Measurements from ENCODE around the gene GLRA1.

GLRA1 gene

DNA sequence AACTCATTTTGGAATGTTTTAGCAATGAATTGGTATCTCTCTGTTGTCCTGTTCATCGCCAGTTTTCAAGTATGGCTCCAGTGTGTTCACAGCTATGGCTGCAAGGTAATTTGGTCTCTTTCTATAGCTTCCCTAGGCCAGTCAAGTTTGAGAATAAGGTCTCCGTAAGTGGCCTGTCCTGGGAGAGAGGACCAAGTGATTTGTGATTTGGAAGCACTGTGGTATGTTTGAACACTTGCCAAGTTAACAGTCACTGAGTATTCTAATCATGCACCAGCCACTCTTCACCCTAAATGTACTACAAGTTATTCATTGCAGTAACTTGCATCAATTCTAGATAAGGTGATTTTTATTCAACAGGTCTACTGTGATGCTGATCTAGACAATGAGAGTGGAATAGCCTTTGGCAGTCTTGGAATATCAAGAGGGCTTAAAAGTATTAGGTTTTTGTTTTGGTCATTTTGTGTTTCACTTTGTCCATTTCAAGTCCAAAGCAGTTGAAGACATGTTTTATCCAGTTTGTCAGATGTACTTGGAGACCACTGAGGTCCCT is 111.8 kb downstream of the GLRA1 start:
- TF ChIP-seq, protein P1, sequence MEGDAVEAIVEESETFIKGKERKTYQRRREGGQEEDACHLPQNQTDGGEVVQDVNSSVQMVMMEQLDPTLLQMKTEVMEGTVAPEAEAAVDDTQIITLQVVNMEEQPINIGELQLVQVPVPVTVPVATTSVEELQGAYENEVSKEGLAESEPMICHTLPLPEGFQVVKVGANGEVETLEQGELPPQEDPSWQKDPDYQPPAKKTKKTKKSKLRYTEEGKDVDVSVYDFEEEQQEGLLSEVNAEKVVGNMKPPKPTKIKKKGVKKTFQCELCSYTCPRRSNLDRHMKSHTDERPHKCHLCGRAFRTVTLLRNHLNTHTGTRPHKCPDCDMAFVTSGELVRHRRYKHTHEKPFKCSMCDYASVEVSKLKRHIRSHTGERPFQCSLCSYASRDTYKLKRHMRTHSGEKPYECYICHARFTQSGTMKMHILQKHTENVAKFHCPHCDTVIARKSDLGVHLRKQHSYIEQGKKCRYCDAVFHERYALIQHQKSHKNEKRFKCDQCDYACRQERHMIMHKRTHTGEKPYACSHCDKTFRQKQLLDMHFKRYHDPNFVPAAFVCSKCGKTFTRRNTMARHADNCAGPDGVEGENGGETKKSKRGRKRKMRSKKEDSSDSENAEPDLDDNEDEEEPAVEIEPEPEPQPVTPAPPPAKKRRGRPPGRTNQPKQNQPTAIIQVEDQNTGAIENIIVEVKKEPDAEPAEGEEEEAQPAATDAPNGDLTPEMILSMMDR (IDR thresholded peaks at IDR 0.05; ENCODE audit: low read depth, low read length): no peak
- no peak for DNase-seq
- peaks cover 55% of the 10 kb centered on the region for H3K36me3 ChIP-seq

DNA sequence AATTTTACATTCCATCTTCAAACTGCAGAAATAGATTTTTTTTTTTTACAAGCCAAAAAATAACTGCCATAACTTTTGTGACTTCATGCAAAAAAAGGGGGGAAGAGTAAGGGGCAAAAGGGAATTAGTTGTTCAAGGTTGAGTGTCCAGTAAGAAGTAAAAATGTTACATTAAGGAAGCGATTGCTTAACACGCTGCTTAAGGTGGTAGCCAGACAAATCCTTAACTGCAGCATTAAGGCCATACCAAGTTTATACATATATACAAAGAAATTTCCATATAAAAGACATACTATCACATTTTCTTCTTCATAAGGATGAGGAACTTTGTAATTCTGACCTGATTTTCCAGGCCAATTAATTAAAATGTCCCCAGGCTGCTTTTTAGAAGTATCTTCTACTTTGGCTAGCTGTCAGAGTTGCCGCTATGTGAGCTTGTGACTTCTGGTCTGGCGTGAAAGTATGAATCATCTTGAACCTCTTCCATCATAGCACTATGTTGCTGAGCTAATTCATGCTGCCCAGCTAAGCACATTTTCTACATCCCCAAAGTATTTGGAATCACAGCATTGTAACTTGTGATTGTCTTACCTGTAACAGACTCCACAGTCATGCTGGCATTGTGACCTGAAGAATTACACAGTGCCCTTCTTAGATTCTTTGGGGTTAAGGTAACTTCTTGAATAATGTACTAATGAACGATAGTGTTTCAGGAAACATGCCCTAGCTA is 112.9 kb downstream of the GLRA1 start:
- H3K36me3 ChIP-seq: peaks cover 64% of the 10 kb centered on the region
- no peaks in the 10 kb centered on the region for H3K27me3 ChIP-seq (ENCODE audit: insufficient read depth, low read depth, severe bottlenecking)
- H3K4me3 ChIP-seq (ENCODE audit: low read depth, low read length): no peak overlapping the region
- no peaks in the 10 kb centered on the region for H3K9me3 ChIP-seq (ENCODE audit: severe bottlenecking)
- no peak for DNase-seq
- TF ChIP-seq, protein P1 (IDR thresholded peaks at IDR 0.05; ENCODE audit: low read depth, low read length): no peak
- H3K27ac ChIP-seq: no peak overlapping the region

More for the DNA sequence above, 111.8 kb downstream of the GLRA1 start:
- H3K27me3 ChIP-seq (ENCODE audit: insufficient read depth, low read depth, severe bottlenecking): no peaks in the 10 kb centered on the region
- no peak overlapping the region for H3K4me3 ChIP-seq (ENCODE audit: low read depth, low read length)
- H3K9me3 ChIP-seq (ENCODE audit: severe bottlenecking): no peaks in the 10 kb centered on the region
- H3K27ac ChIP-seq: no peak overlapping the region

DNA sequence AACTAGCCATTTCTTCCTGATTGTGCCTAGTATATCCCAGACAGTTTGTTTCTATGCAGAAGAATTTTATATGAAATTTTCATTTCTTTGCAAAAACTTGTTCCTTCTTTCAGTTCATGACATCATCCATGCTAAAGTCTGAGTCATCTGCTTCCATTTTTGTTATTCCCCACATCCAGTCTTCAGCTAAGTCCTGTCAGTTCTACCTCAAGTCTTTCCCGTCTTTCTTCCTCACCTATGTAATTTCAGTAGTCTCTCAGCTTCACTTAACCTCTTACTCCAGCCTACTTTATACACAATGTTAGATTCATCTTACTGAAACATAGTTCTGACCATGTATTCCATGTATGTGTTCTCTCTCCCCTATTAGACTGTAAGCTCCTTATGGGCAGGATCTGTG is 113.8 kb downstream of the GLRA1 start:
- no peaks in the 10 kb centered on the region for H3K27me3 ChIP-seq (ENCODE audit: insufficient read depth, low read depth, severe bottlenecking)
- TF ChIP-seq, protein P1 (IDR thresholded peaks at IDR 0.05; ENCODE audit: low read depth, low read length): no peak
- H3K36me3 ChIP-seq: peaks cover 72% of the 10 kb centered on the region
- no peak overlapping the region for H3K27ac ChIP-seq
- no peaks in the 10 kb centered on the region for H3K9me3 ChIP-seq (ENCODE audit: severe bottlenecking)
- no peak for DNase-seq
- H3K4me3 ChIP-seq (ENCODE audit: low read depth, low read length): no peak overlapping the region

DNA sequence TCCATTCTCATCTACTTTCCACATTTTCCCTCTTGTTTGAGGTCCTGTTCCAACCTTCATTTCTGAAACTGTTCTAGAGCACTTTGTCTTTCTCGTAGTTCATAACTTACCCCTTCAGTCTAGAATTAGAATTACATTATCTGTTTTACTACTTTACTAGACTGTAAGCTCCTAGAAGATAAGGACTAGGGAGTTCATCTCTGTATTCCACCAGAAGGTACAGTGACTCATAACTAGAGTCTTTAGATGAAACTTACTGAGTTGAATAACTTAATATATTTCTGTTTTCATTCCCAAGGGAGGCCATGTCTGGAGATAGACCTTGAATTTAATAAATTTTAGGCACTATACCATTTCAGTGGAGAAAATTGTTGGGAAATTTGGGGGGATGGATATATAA is 114.2 kb downstream of the GLRA1 start:
- H3K36me3 ChIP-seq: peaks cover 77% of the 10 kb centered on the region
- TF ChIP-seq, protein P1 (IDR thresholded peaks at IDR 0.05; ENCODE audit: low read depth, low read length): no peak
- H3K27ac ChIP-seq: no peak overlapping the region
- no peak overlapping the region for H3K4me3 ChIP-seq (ENCODE audit: low read depth, low read length)
- no peak for DNase-seq
- no peaks in the 10 kb centered on the region for H3K27me3 ChIP-seq (ENCODE audit: insufficient read depth, low read depth, severe bottlenecking)
- H3K9me3 ChIP-seq (ENCODE audit: severe bottlenecking): no peaks in the 10 kb centered on the region

DNA sequence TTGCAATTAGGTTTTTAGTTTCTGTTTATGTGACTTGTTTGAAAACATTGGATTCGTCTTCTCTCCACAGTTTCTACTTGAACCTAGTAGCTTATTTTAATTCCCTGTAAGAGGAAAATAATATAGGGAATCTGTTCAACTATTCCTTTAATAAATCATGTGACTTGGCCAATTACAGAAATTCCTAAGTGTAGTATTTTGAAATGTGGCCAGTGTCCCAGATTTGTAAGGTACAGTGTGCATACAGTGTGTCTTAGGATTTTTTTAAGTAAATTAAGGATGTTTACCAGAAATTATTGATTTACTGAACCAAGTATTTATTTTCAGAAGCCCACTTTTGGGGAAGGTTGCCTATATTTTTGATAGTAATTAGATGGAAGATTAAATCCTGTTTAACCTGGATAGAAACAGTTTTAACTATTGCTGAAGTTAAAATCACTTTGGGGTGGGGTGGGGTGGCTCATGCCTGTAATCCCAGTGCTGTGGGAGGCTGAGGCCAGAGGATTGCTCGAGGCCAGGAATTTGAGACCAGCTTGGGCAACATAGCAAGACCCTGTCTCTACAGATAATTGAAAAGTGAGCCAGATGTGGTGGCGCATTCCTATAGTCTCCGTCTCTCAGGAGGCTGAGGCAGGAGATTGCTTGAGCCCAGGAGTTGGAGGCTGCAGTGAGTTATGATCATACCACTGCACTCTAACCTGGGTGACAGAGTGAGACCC is 116.0 kb downstream of the GLRA1 start:
- peaks cover 85% of the 10 kb centered on the region for H3K36me3 ChIP-seq
- no peak overlapping the region for H3K4me3 ChIP-seq (ENCODE audit: low read depth, low read length)
- no peak overlapping the region for H3K27ac ChIP-seq
- no peak for DNase-seq
- no peaks in the 10 kb centered on the region for H3K9me3 ChIP-seq (ENCODE audit: severe bottlenecking)
- H3K27me3 ChIP-seq (ENCODE audit: insufficient read depth, low read depth, severe bottlenecking): no peaks in the 10 kb centered on the region
- TF ChIP-seq, protein P1 (IDR thresholded peaks at IDR 0.05; ENCODE audit: low read depth, low read length): no peak

Data from WERI-Rb-1 (cell line).